ENCODE data around the gene TMPRSS6.

TMPRSS6 gene

DNA sequence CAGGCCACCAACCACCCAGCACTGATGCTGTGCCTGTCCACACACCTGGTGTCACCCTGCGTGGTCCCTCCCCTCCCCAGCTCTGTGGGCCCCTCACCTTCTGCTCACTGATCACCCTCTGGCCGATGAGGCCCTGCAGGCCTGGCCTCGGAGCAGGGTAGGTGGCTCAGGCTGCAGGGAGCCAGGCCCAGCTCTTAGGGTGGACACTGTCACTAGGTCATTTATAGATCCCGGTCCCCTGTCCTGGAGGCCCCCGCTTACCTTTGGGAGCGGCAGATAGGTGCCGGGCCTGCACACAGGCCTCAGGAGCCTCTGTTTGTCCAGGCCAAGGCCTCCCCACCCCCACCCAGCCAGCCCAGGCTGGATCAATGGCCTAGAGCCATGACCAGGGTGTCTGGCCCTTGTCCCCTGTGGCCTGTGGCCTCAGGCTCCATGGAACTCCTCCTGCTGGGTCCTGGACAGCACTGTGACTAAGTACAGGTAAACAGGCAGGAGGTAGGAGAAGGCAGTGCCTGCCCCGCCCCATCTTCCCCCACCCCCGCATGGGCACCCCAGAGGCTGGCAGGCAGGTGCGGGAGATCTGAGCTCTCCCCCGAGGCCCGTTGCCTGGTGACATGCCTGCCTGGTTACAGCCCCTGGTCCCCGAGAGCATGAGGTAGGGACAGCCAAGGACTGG, at the start of gene TMPRSS6:
TSS of gene TMPRSS6 (minus strand) at position 472 of the 676 bp plus-strand sequence. CDS start 6,296 bp downstream, outside the sequence.
- no peak for DNase-seq (ENCODE audit: low read depth)

DNA sequence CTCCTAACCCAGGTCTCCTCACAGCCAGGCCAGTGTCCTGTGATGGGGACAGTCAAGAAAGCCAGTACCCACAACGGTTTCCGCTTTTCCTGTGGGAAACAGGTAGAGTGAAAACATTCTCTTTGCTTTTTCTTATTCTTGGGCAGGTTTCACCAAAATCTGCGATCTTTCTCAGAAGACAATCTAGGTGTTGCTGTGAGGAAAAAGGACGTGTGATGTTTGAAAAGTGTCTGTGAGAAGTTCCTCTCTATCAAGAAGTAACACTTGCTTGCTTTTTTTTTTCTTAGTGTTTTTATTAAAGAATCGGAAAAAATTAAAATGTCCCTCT, 49.4 kb upstream of the TMPRSS6 start:
- DNase-seq (ENCODE audit: low read depth): no peak

DNA sequence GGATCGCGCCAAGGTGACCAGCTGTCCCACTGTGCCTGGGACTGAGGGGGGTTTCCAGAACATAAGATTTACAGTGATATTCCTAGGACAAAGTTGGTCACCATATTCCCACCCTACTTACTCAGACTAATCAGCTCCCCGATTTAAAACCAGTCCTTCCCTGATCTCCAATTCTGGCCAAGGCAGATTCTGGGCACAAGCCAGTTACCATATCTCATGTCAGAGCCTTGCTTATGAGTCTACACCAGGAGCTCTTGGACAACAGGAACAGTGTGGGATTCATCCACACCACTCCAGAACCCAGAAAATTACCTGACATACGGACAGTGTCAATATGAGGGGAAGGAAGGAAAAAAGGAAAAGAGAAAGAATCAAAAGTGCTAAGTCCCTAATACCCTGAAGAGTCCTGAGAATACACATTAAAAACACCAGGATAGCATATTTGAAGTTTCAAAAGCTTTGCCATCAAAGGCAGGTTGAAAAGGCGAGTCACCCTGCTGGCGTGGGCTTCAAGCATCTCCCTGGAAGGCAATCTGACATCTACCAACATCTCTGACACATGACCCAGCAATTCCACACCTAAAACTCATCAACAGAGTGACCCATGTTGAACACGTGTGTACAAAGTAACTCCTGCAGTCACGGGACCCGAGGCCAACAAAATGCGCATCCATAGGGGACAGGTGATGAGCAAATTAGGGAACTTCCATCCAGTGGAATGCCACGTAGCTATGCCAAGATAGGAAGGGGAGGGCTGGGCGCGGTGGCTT, 48.2 kb upstream of the TMPRSS6 start:
- no peak for DNase-seq (ENCODE audit: low read depth)

DNA sequence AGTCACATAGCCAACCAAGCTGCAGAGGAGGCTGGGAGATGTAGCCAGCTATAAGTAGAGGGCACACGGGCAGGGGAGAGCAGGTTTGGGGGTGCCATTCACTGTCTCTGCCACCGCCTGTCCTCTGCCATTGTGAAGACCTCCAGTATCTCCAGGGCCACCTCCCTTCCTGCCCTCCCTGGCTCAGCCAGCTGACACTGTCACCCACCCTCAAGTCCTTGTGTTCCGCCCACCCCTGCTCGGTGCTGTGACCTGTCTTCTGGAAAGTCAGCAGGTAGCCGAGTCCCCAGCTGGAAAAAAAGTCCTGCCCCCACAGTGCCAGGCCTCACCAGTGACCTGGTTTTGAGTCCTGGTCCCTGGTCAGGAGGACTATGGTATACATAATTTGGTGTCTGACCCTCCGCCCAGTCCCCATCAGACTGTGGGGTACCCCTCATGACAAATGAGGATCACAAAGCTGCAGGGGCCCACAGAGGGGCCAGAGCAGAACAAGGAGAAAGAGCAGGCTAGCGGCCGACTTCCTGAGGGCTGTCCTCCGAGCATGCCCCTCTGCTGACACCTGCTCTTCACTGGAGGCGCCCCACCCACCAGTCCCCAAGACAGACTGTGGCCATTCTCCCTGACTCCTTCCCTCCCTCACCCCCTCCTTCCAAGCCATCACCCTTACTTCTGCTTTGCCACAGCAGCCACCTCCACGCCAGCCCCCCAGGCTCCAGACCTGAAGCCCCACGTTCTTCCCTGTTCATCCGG, 47.3 kb upstream of the TMPRSS6 start:
- DNase-seq (ENCODE audit: low read depth): no peak

DNA sequence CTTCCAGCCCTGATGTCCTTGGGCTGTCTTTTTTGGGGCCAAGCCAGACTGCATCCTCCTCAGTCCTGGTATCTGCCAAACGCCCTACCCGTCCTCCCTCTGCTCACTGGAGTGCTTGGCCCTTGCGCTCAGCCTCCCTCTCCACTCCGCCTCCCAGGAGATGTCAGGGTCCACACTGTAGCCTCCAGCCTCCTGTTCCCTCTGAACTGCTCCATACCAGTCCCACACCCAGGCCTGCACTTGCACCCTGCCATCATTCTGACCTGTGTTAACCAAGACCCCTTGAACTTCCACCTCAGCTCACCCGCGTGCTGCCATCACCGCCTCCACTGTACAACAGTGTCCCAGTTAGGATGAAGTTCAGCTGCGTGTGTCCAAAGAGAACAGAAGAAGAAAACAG, 46.5 kb upstream of the TMPRSS6 start:
- DNase-seq (ENCODE audit: low read depth): no peak

DNA sequence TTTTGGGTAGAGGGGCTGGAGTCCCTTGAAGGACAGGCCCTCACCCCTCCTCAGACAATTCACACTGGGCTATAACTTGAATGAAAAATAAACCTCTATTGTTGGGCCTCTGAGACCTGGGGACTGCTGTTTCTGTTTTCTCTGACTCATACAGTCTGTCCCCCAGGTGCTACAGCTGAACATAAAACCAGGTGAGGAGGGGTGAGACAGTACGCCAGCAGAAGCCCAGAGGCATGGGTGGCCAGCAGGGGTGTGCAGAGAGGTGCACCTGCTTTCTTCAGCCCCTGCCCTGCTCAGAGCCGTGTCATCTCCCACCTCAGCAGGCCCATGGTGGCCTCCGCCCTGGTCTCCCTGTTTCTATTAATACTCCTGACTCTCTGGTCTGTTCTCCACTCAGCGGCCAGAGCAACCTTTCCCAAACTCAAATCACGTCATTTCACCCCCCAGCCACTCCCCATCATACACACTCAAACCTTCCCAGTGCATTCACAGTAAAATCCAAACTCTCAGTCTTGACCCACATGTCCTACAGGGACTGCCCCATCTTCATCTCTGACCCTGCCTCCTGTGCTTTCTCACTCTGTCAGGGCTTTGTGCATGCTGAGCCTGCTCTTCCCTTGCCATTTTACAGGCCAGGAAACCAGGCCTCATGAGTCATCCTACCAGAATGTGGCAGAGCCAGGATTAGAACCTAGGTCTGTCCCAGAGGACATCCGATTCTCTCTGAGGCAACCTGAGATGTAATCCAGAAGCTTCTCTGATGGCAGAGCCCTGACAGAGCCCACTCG, 45.6 kb upstream of the TMPRSS6 start:
- no peak for DNase-seq (ENCODE audit: low read depth)

DNA sequence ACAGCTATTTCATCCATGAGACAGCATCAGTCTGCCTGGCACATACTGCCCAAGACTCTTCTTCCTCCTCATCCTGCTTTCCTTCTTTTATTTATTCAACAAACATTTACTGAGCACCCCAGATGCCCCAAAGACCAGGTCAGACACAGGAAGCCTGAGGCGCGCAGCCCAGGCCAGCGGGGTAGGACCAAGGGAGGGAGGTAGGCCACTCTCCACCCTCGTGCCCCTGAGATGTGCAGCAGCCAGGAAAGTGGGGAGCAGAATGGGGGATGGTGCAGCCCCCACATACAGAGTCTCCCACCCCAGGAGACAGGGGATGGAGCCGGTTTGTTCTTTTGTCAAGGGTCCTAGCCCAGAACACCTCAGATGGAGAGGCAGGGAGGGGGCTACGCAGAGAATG, 44.4 kb upstream of the TMPRSS6 start:
- DNase-seq (ENCODE audit: low read depth): no peak

DNA sequence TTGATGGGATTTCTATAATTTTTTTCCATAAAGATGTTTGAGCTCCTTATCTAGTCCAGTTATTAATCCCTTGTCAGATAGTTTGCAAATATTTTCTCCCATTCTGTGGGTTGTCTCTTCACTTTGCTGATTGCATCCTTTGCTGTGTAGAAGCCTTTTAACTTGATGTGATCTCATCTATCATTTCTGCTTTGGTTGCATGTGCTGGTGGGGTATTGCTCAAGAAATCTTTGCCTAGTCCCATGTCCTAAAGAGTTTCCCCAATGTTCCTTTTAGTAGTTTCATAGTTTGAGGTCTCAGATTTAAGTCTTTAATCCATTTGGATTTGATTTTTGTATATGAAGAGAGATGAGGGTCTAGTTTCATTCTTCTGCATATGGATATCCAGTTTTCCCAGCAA, 41.9 kb upstream of the TMPRSS6 start:
- DNase-seq (ENCODE audit: low read depth): no peak

DNA sequence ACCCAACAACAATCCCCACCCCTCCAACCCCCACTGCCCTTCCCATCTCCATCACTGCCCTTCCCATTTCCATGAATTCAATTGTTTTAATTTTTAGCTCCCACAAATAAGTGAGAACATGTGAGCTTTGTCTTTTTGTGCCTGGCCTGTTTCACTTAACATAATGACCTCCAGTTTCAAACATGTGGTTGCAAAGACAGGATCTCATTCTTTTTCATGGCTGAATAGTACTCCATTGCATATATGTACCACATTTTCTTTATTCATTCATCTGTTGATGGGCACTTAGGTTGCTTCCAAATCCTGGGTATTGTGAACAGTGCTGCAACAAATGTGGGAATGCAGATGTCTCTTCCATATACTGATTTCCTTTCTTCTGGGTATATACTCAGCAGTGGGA, 41.2 kb upstream of the TMPRSS6 start:
- no peak for DNase-seq (ENCODE audit: low read depth)

DNA sequence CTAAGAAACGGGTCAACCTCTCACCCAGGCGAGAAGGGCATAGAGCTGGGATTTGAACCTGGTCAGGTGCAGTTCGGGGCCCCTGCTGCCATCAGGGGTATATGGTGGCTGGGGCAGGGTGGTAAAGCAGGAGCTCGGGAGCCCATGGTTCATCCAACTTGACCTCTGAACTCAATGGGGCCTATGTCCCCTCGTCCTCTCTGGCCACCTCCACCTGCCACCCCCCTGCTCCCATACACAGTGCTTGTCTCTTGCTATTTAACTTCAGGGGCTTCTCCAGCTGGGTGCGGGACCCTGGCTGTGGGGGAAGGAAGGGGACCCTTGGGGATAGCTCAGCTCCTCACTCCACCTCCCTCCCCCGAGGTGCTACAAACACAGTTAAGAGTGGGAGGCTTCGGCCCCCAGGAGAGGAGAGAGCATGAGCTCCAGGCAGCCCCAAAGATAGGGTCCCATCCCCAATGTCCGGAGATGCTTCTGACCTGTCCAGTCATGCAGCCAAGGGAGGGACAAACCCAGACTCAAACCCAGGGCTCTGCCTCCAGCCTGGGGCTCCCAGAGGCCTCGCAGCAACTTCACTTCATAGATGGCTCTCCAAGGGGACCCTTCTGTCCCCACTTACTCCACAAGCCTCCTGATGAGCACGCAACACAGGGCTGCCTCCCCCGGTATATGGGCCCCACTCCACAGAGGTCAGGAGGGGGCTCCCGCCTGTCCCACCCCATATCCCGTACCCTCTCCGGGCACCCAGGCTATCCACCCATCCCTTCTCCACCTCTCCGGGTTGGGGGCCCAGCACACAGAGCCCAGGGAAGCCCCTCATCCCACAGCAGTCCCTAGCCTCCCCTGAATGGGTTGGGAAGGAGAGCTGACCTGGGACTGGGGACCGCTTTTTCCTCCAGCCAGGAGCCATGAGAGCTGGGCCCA, 39.5 kb upstream of the TMPRSS6 start:
- DNase-seq (ENCODE audit: low read depth): no peak

DNA sequence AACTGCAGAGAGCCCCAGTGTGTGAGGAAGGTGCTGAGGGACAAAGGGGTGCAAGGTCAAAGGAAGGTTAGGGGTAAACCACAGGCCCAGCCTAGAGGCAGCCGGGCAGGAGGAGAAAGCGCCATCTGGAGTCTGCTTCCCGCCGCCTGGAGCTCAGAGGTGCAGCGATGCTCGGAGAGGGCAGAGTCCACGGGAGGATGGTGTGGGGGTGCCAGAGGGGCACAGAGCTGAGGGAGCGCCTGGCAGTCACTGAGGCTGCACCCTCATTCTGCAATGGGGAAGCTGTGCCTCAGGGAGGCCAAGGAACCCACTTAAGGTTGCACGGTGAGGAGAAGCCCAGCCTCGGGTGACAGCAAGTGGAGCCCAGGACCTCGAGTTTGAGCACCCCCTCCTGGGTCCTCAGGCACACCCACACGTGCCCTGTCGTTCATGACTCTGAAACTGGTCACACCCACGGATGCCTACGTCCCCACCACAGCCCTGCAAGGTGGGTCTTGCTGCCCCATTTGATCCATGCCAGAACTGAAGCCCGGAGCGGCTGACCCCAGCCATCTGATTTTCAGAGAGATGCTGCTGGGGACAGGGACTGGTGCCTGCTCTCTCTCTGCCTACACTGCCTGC, 38.6 kb upstream of the TMPRSS6 start:
- DNase-seq (ENCODE audit: low read depth): no peak

DNA sequence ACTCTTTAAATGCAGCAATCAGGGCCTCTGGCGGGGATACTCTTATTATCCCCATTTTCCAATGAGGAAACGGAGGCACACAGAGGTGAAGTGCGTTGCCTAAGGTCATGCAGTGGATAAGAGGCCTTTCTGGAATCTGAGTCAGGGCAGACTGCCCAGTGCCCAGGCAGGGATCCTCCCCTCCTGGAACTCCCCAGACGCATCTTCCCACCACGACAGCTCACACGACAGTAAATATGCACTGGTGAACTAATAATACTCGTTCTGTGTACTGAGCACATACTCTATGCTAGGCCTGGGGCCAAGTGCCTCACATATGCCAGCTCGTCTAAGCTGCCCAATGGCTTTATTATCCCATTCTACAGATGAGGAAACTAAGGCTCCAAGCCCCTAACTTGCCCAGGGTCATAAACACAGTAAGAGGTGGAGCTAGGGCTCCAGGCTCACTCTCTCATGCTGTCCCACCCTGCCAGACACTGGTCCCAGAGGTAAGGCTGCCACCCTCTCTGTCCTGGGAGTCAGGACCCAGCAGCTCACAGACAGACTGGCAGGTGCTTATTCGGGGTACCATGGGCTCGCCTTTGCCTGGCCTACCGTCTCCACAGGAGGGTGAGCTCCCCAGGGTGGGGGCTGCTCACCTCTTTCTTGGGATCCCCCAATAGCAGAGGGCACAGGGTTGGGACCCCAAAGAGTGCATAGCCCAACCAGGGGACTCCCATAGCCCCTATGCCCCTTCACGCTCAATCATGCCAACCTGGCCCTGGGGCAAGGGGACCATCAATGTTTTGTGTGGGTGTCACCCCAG, 37.9 kb upstream of the TMPRSS6 start:
- DNase-seq (ENCODE audit: low read depth): no peak

DNA sequence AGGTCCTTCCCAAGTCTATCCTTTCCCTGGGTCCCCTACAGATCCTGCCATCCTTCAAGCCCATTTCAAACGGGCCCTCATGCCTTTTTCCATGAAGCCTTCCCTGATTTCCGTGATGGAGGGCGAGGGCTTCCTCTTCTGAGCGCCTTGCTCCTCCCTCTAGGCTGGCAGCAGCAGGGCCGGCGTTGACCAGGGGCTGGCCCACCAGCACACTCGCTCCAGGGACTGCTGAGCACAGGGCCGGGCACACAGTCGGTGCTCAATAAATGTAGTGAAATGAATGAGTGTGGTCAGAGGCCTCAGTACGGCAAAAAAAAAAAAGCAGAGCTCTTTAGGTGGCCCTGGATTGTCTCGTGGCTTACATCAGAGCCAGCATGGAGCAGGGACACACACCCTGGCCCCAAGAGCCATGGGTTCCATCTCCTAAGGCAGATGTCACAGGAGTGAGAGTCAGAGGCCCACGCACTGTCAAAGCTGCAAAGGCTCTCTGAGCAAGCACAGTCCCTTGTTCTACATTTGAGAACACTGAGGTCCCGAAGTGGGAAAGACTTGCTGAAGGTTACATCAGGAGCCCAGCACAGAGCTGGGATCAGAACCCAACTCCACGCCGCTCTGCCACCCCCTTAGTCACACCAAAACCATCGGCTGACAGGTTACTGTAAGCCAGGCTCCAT, 37.1 kb upstream of the TMPRSS6 start:
- no peak for DNase-seq (ENCODE audit: low read depth)

DNA sequence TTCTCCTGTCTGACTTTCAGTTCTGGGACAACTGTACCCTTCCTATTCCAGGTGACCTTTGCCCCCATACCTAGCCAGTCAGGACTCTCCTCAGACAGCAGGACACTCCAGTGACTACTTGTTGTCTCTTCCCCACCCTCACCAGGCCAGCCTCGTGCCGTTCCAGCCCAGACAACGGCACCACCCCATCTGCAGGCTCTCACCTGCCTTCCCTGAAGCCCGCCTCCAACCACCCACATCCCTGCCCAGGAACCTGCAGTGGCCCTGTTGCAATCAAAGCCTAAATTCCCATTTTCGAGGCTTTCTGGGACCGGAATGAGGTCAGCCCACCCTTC, 36.5 kb upstream of the TMPRSS6 start:
- DNase-seq (ENCODE audit: low read depth): no peak

DNA sequence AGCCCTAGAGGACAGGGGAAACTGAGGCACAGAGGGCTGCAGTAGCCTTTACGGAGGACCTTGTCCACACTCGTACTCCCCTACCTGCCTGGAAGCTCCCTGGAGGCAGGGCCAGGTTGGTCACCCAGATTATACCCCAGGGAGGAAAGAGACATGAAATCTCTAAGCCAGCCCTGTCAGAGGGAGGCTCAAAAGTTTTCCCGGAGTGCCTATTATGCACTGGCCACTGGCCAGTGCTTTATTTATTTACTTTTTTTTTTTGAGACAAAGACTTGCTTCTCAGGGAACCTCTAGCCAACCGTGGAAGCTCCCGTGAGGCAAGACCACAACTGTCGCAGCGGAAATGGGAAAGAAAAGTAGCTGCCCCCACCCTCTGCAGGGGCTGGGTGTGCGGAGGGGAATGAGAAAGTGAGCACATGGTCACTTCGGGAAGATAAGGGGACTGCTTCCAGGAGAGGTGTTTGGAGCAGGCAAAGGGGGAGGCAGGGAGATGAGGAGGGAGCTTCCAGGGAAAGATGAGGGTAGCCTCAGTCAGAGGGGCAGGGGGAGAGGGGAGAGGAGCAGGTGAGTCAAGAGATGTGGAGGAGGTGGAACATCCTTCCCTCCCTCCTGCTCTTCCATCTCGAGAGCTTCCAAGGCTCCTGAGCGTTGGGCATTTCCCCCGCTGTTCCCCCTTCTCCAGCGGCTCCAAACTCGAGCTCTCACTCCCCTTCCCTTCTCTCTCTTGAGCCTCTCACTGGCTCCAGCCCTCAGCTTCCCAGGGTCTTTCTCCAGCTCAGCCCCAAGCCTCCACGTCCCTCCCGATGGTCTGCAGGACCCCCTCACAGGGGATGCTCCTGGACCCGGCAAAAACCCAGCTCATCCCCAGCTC, 35.9 kb upstream of the TMPRSS6 start:
- no peak for DNase-seq (ENCODE audit: low read depth)

DNA sequence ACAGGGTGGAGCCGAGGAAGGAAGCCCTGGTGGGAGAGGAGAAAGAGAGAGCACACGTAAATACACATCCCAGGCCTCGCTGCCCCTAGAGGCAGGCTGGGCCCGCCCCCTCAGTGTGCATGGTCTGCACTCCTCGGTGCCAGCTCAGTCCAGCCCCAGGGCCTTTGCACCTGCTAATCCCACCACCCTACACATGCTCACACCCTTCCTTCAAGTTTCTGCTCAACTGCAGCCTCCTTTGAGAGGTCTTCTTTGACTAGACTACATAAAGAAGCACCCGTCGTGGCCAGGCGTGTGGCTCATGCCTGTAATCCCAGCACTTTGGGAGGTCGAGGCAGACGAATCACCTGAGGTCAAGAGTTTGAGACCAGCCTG, 34.7 kb upstream of the TMPRSS6 start:
- DNase-seq (ENCODE audit: low read depth): no peak

DNA sequence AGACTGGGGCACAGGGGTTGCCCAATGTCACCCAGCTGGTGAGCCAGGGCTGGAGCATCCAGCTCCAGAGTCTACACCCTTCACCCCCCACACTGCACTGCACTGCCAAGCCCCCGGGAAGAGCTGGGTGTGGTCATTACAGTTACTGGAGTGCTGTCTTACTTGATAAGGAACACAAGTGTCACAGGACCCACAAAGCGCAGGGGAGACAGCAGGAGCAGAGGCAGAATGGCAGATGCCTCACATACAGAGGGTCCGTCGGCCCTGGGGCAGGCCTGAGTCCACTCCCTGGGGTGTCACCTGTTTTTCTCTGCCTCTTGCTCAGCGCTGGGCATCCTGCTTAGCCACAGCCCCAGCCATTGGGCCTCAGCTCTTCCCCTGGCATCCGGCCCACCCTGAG, 32.5 kb upstream of the TMPRSS6 start:
- no peak for DNase-seq (ENCODE audit: low read depth)

DNA sequence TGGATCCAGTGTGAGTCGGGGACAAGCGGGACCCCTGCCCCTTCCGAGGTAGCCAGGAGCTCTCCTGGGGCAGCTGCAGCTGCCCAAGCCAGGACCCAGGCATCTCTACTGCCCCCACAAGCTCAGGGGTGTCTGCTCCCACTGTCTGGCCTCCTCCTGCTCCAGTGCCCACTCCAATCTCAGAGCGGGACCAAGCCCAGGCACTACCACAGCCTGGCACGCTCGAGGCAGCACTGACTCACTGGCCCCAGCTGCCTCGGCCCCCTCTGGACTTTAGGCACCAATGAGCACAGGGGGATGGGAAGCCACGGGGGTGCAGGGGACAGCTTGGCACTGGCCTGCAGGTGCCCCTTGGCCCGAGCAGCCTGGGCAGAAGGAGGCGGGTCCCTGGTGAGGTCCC, 32.0 kb upstream of the TMPRSS6 start:
- no peak for DNase-seq (ENCODE audit: low read depth)

All from activated T-helper 9 cell treated with anti-CD3 and anti-CD28 coated beads, Interleukin-2, amount 50 U/mL, for 16 hours (primary cell).